ENCODE measurements around the gene ACOXL. TPM values are rescaled to one million over a fixed set of nuclear protein-coding genes. Genes with fewer than 3 reads are reported as not detected.

The ACOXL gene
- total and polyA plus RNA-seq, 2 donors (not counting 3 experiments of a cell fraction or from before 2014, with no cell fraction given): not detected

DNA sequence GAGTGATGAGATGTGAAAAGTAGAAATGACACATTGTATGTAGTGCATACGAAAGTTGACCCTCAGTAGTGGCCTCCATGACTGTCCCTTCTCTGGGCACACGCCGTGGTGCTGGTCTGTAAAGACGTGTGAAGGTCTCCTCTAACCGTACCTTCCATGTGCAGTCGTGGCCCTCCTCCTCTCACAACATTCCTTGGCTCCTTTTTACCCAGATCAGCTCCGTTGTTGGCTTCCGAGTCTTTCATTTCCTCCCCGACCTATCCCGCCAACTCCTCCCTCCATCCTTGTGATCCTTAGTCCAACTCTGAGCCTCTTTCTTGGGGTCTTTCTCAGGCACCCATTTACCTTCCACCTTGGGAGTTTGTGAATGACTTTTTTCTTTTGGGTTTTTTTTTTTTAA is 227.9 kb downstream of the ACOXL start:
- no peaks in the 10 kb centered on the region for H3K4me1 ChIP-seq (ENCODE audit: control insufficient read depth, extremely low read depth, insufficient read depth, low read length)
- intact Hi-C loops (cut with micrococcal nuclease): no loop called here
- no peak overlapping the region for H3K4me2 ChIP-seq (ENCODE audit: insufficient read depth, low read length)
- H4K20me1 ChIP-seq (replicated peaks; ENCODE audit: control insufficient read depth, extremely low read depth, insufficient read depth, low read length): no peaks in the 10 kb centered on the region
- CTCF ChIA-PET: no interaction called here
- dilution Hi-C loops (cut with MboI; ENCODE audit: extremely low pct_ligation_motif_present, low sequenced_read_pairs): no loop called here
- POLR2A ChIA-PET: no interaction called here
- H3K36me3 ChIP-seq (ENCODE audit: control insufficient read depth in 2 of 2, extremely low read depth in 1 of 2, insufficient read depth in 2 of 2, low read length in 2 of 2): no peaks in the 10 kb centered on the region
- FAIRE-seq (no peak), DNase-seq (ENCODE audit: low read depth, low spot score) (no peak)
- H3K4me3 ChIP-seq (replicated peaks in 1 of 3; ENCODE audit: insufficient read depth in 1 of 3, low read depth in 1 of 3, low read length in 3 of 3): no peak overlapping the region
- no peak overlapping the region for H3K27ac ChIP-seq (ENCODE audit: insufficient read depth, low read depth, low read length)
- H3K9ac ChIP-seq (replicated peaks; ENCODE audit: extremely low read depth, insufficient read depth, low read length): no peak overlapping the region
- H3K9me3 ChIP-seq (replicated peaks; ENCODE audit: control insufficient read depth, insufficient read depth, low read length): no peaks in the 10 kb centered on the region
- no peaks in the 10 kb centered on the region for H3K9me1 ChIP-seq (replicated peaks; ENCODE audit: control insufficient read depth, extremely low read depth, insufficient read depth, low read length)
- H3K27me3 ChIP-seq (ENCODE audit: control insufficient read depth in 2 of 2, insufficient read depth in 2 of 2, low read length in 2 of 2): peaks cover 20 to 21% of the 10 kb centered on the region in 2 experiments
- H3K79me2 ChIP-seq (ENCODE audit: control insufficient read depth, insufficient read depth, low read length): no peaks in the 10 kb centered on the region
- BruUV-seq (replicated peaks): no TSS peak
- H2AFZ ChIP-seq (ENCODE audit: low read depth, low read length): no peak overlapping the region
- TF ChIP-seq, protein P1, sequence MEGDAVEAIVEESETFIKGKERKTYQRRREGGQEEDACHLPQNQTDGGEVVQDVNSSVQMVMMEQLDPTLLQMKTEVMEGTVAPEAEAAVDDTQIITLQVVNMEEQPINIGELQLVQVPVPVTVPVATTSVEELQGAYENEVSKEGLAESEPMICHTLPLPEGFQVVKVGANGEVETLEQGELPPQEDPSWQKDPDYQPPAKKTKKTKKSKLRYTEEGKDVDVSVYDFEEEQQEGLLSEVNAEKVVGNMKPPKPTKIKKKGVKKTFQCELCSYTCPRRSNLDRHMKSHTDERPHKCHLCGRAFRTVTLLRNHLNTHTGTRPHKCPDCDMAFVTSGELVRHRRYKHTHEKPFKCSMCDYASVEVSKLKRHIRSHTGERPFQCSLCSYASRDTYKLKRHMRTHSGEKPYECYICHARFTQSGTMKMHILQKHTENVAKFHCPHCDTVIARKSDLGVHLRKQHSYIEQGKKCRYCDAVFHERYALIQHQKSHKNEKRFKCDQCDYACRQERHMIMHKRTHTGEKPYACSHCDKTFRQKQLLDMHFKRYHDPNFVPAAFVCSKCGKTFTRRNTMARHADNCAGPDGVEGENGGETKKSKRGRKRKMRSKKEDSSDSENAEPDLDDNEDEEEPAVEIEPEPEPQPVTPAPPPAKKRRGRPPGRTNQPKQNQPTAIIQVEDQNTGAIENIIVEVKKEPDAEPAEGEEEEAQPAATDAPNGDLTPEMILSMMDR (IDR thresholded peaks at IDR 0.05; ENCODE audit: extremely low read depth in 1 of 2, insufficient read depth in 1 of 2, low read depth in 1 of 2, low read length in 2 of 2): no peak
- TF ChIP-seq, protein P2, sequence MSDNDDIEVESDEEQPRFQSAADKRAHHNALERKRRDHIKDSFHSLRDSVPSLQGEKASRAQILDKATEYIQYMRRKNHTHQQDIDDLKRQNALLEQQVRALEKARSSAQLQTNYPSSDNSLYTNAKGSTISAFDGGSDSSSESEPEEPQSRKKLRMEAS (IDR thresholded peaks at IDR 0.05; ENCODE audit: insufficient read depth, insufficient read length): no peak
- TF ChIP-seq EZH2 (IDR thresholded peaks at IDR 0.05; ENCODE audit: borderline replicate concordance, low read depth, low read length, severe bottlenecking) (no peak), GATA2 (IDR thresholded peaks at IDR 0.05; ENCODE audit: insufficient read depth, insufficient read length, low read depth, low read length) (no peak), POLR2AphosphoS5 (IDR thresholded peaks at IDR 0.05; ENCODE audit: insufficient read depth, low read depth, low read length) (no peak), JUN (IDR thresholded peaks at IDR 0.05; ENCODE audit: borderline replicate concordance, insufficient read depth, insufficient read length, low read depth) (no peak), FOS (IDR thresholded peaks at IDR 0.05; ENCODE audit: borderline replicate concordance, insufficient read depth, low read length) (no peak), POLR2A (IDR thresholded peaks at IDR 0.05; ENCODE audit: low read depth, low read length) (no peak), MYC (IDR thresholded peaks at IDR 0.05; ENCODE audit: low read depth, low read length) (no peak)
